Measurements from ENCODE around the gene ERVW-1.

DNA sequence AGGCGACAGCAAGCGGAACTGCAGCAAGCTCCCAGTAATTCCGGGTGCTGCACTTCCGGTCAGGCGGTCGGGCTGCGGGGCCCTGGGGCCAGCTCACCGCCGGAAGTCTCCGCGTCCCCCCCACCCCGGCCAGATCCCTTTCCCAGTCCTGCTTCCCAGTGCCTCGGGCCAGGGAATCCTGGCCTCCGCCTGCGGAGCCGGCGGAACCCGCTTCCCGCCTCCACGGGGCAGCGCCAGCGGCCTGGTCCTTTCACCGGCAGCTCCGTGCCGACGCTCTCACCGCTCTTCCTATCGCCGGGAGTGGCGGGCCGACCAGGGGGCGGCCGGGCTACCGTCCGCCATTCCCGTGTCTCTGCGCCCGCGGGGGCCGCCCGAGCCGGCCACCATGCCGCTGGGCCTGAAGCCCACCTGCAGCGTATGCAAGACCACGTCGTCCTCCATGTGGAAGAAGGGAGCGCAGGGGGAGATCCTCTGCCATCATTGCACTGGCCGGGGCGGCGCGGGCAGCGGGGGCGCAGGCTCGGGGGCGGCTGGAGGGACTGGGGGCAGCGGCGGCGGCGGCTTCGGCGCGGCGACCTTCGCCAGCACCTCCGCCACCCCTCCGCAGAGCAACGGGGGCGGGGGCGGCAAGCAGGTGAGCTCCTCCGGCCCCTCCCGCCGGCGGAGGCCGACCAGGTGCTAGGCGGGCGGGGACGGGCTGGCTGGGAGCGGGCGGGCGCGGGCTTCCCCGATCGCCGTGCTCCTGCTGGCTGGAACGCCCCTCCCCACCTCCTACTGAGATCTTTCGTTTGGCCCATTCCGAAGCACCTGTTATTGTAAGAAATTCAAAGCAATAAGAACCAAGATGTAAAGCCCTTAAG is 30.2 kb downstream of the ERVW-1 start, which contains the start of gene GATAD1:
- TF ChIP-seq, protein P1, sequence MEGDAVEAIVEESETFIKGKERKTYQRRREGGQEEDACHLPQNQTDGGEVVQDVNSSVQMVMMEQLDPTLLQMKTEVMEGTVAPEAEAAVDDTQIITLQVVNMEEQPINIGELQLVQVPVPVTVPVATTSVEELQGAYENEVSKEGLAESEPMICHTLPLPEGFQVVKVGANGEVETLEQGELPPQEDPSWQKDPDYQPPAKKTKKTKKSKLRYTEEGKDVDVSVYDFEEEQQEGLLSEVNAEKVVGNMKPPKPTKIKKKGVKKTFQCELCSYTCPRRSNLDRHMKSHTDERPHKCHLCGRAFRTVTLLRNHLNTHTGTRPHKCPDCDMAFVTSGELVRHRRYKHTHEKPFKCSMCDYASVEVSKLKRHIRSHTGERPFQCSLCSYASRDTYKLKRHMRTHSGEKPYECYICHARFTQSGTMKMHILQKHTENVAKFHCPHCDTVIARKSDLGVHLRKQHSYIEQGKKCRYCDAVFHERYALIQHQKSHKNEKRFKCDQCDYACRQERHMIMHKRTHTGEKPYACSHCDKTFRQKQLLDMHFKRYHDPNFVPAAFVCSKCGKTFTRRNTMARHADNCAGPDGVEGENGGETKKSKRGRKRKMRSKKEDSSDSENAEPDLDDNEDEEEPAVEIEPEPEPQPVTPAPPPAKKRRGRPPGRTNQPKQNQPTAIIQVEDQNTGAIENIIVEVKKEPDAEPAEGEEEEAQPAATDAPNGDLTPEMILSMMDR (conservative IDR thresholded peaks at IDR 0.05; ENCODE audit: low read depth, low read length) = peak; percentile 80
- TF ChIP-seq EZH2 (IDR thresholded peaks at IDR 0.05; ENCODE audit: low read length, unreplicated experiment) = no peak
